ENCODE results near the gene LRMDA. TPM values are rescaled to one million over a fixed set of nuclear protein-coding genes. Genes with fewer than 3 reads are reported as not detected.

Gene LRMDA
- total and polyA plus RNA-seq, 2 of the 4 experiments (the other 2 are of a cell fraction), result 0.07 TPM; not detected in 1

DNA sequence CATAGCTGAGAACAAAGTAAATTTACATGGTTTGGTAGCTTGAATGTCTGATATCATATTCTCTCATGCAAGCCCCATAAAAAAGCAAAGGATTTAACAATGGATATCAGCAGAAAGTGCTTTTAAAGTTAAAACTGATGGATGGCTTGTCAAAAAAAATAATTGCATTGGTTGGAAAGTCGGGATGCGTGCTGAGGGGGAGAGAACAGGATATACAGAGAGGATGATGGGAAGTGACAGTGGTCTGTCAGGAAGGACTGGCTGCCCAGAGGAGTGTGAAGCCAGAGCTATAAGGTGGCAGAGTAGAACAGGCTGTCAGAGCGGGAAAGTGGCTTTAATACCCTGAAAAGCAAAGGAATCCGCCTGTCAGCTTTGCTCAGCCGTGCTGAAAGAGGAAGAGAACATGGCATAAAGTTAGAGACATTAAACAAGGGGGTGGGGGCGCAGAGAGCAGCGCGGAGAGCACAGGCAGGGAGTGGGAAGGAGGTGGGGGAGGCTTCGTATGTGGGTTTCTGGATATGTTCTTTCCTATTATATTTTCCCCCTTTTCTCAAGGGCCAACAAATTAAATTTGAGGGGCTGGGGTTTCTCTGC is 493.0 kb downstream of the LRMDA start:
- Histone ChIP-seq H2AK9ac (replicated peaks; ENCODE audit: low read depth, low read length, poor library complexity) (no peak overlapping the region), H3K27ac (ENCODE audit: insufficient read depth, low read length) (no peak overlapping the region), H4K20me1 (ENCODE audit: insufficient read depth, low read length) (no peaks in the 10 kb centered on the region), H4K5ac (ENCODE audit: low read depth, low read length) (no peak overlapping the region), H2BK15ac (ENCODE audit: low read depth, low read length) (no peak overlapping the region), H3K9me3 (ENCODE audit: control insufficient read depth, insufficient read depth, low read length) (no peaks in the 10 kb centered on the region), H4K8ac (ENCODE audit: low read depth in 2 of 2, low read length in 2 of 2) (no peak overlapping the region), H3K18ac (ENCODE audit: low read depth, low read length) (no peak overlapping the region), H3K4ac (ENCODE audit: low read depth, low read length) (no peak overlapping the region), H3K56ac (ENCODE audit: extremely low read depth, insufficient read depth, low read length) (no peak overlapping the region), H3K9me1 (ENCODE audit: insufficient read depth, low read length) (no peaks in the 10 kb centered on the region), H3K23ac (ENCODE audit: low read depth, low read length) (no peak overlapping the region), H4K91ac (ENCODE audit: insufficient read depth, low read depth, low read length) (no peak overlapping the region), H2BK5ac (ENCODE audit: low read depth, low read length, poor library complexity, severe bottlenecking) (no peak overlapping the region), H2BK20ac (ENCODE audit: low read depth, low read length) (no peak overlapping the region), H3K27me3 (ENCODE audit: control insufficient read depth, insufficient read depth, low read length) (peaks cover 7% of the 10 kb centered on the region), H3K4me2 (ENCODE audit: low read depth, low read length) (no peak overlapping the region), H3K79me1 (ENCODE audit: low read depth in 1 of 2, low read length in 2 of 2) (no peaks in the 10 kb centered on the region), H2BK120ac (ENCODE audit: low read depth, low read length) (no peak overlapping the region), H3K4me3 (ENCODE audit: insufficient read depth, low read depth, low read length) (no peak overlapping the region), H3K4me1 (ENCODE audit: control insufficient read depth, insufficient read depth, low read length) (no peaks in the 10 kb centered on the region), H3K9ac (ENCODE audit: low read depth, low read length) (no peak overlapping the region), H2AFZ (replicated peaks; ENCODE audit: low read length, poor library complexity) (no peak overlapping the region), H3K14ac (replicated peaks; ENCODE audit: low read depth, low read length) (no peak overlapping the region), H3K36me3 (ENCODE audit: control insufficient read depth, insufficient read depth, low read length) (no peaks in the 10 kb centered on the region), H2AK5ac (ENCODE audit: low read depth, low read length) (no peak overlapping the region)
- intact Hi-C loops (cut with micrococcal nuclease), result loop anchor here (10.0 kb wide), 1 partner anchor 620 kb away; no protein-coding TSS in a partner anchor
- dilution Hi-C loops (cut with HindIII; ENCODE audit: low sequenced_read_pairs, unreplicated experiment), result no loop called here
- DNase-seq, result no peak
- in situ Hi-C loops (cut with MboI; ENCODE audit: low sequenced_read_pairs), result no loop called here
- ATAC-seq (ENCODE audit: low read depth), result no peak
- BruUV-seq (replicated peaks), result no TSS peak
- ChIA-PET POLR2A (ENCODE audit: unreplicated experiment) (no interaction called here), CTCF (no interaction called here)
- TF ChIP-seq FOS (IDR thresholded peaks at IDR 0.05; ENCODE audit: low read depth, low read length) (no peak), MAFK (IDR thresholded peaks at IDR 0.05; ENCODE audit: low read depth, low read length) (no peak), RAD21 (IDR thresholded peaks at IDR 0.05; ENCODE audit: low read length) (no peak), BHLHE40 (IDR thresholded peaks at IDR 0.05; ENCODE audit: low read depth, low read length) (no peak), MXI1 (IDR thresholded peaks at IDR 0.05; ENCODE audit: borderline replicate concordance, low read depth, low read length) (no peak)
- 29% methylated on average over 4 of the region's 9 CpGs; no CpG with 5 or more reads in 1 of the 2 experiments for WGBS, 2 experiments (ENCODE audit: extremely low coverage in 2 of 2, insufficient read length in 1 of 2)

Data from IMR-90 (cell line).